ENCODE data around the gene NHS. TPM values are rescaled to one million over a fixed set of nuclear protein-coding genes. Genes with fewer than 3 reads are reported as not detected.
A peak's percentile ranks its signal among the peaks of the same experiment; 100 is the strongest.

The NHS gene
- total RNA-seq, 1 experiment from 2014 or later = 5.7 TPM

- intact Hi-C loops (cut with micrococcal nuclease) = no loop called here
- Histone ChIP-seq H3K27me3 (ENCODE audit: insufficient read depth, low read length) (no peaks in the 10 kb centered on the region), H3K9me2 (ENCODE audit: insufficient read depth) (no peaks in the 10 kb centered on the region), H3K4me2 (ENCODE audit: low read length) (no peak overlapping the region), H3K9ac (ENCODE audit: low read length) (no peak overlapping the region), H3K9me3 (ENCODE audit: control insufficient read depth in 1 of 2, insufficient read depth in 1 of 2, low read depth in 1 of 2, low read length in 2 of 2) (no peaks in the 10 kb centered on the region), H3K4me1 (ENCODE audit: control insufficient read depth in 1 of 2, insufficient read depth in 2 of 2, low read length in 2 of 2) (peaks cover 4 to 13% of the 10 kb centered on the region in 2 experiments; a peak in 2 of 4 replicates), H4K20me1 (ENCODE audit: insufficient read depth) (no peaks in the 10 kb centered on the region), H3K27ac (ENCODE audit: low read depth, low read length) (no peak overlapping the region), H3K79me2 (ENCODE audit: insufficient read depth, low read length) (no peaks in the 10 kb centered on the region), H3K36me3 (ENCODE audit: control insufficient read depth in 1 of 2, insufficient read depth in 2 of 2, low read length in 2 of 2) (no peaks in the 10 kb centered on the region), H3K4me3 (replicated peaks in 1 of 2; ENCODE audit: low read depth in 1 of 2, low read length in 2 of 2) (no peak overlapping the region), H2AFZ (ENCODE audit: low read depth, low read length, poor library complexity, severe bottlenecking) (no peak overlapping the region)
- POLR2A ChIA-PET = no interaction called here
- no TSS peak for BruUV-seq (replicated peaks)
- CTCF ChIA-PET = no interaction called here
- no peak for DNase-seq (ENCODE audit: low read depth, low spot score)
- no peak for TF ChIP-seq POLR2AphosphoS5 (IDR thresholded peaks at IDR 0.05; ENCODE audit: low read depth, low read length)
- no peak for TF ChIP-seq JUND (IDR thresholded peaks at IDR 0.05)
- TF ChIP-seq TCF7L2 (IDR thresholded peaks at IDR 0.05; ENCODE audit: borderline replicate concordance, extremely low read depth, insufficient read depth, insufficient read length) = peak; percentile 79
- RAD21 ChIA-PET (ENCODE audit: low non-redundant PET in 1 of 2, low total read pairs in 2 of 2, uncharacterized antibody in 2 of 2, unreplicated experiment in 2 of 2) = no interaction called here
- no peak for ATAC-seq
Observed at GRCh38 chrX:17613979-17614588, 239.1 kb downstream of the NHS start.

GRCh38 chrX:17616936-17617335, 241.9 kb downstream of the NHS start:
- Histone ChIP-seq H3K9me2 (ENCODE audit: insufficient read depth) (no peaks in the 10 kb centered on the region), H3K9me3 (ENCODE audit: control insufficient read depth in 1 of 2, insufficient read depth in 1 of 2, low read depth in 1 of 2, low read length in 2 of 2) (no peaks in the 10 kb centered on the region)
- ATAC-seq = no peak

More at GRCh38 chrX:17616936-17617335, 241.9 kb downstream of the NHS start:
- H3K79me2 ChIP-seq (ENCODE audit: insufficient read depth, low read length) = no peaks in the 10 kb centered on the region
- no peak overlapping the region for H2AFZ ChIP-seq (ENCODE audit: low read depth, low read length, poor library complexity, severe bottlenecking)
- ChIA-PET CTCF (no interaction called here), POLR2A (no interaction called here), RAD21 (ENCODE audit: low non-redundant PET in 1 of 2, low total read pairs in 2 of 2, uncharacterized antibody in 2 of 2, unreplicated experiment in 2 of 2) (no interaction called here)
- no peaks in the 10 kb centered on the region for H3K36me3 ChIP-seq (ENCODE audit: control insufficient read depth in 1 of 2, insufficient read depth in 2 of 2, low read length in 2 of 2)
- no peak overlapping the region for H3K4me3 ChIP-seq (replicated peaks in 1 of 2; ENCODE audit: low read depth in 1 of 2, low read length in 2 of 2)
- intact Hi-C loops (cut with micrococcal nuclease) = no loop called here
- no peaks in the 10 kb centered on the region for H4K20me1 ChIP-seq (ENCODE audit: insufficient read depth)
- H3K4me2 ChIP-seq (ENCODE audit: low read length) = no peak overlapping the region
- no peak overlapping the region for H3K27ac ChIP-seq (ENCODE audit: low read depth, low read length)
- no TSS peak for BruUV-seq (replicated peaks)
- no peak for TF ChIP-seq RAD21 (IDR thresholded peaks at IDR 0.05; ENCODE audit: low read depth)
- no peak for TF ChIP-seq ELF1 (IDR thresholded peaks at IDR 0.05; ENCODE audit: borderline replicate concordance, low read depth)
- TF ChIP-seq CTCF (IDR thresholded peaks at IDR 0.05 in 2 of 3, conservative IDR thresholded peaks at IDR 0.05 in 1 of 3; ENCODE audit: borderline replicate concordance in 1 of 3, insufficient read depth in 1 of 3, low read depth in 2 of 3, low read length in 2 of 3) = no peak
- TF ChIP-seq CBX3 (IDR thresholded peaks at IDR 0.05; ENCODE audit: low read depth) = no peak
- no peak for TF ChIP-seq POLR2AphosphoS5 (IDR thresholded peaks at IDR 0.05; ENCODE audit: low read depth, low read length)
- TF ChIP-seq POLR2A (IDR thresholded peaks at IDR 0.05; ENCODE audit: borderline replicate concordance, extremely low read depth, insufficient read depth, insufficient read length) = no peak
- no peak for TF ChIP-seq EZH2 (IDR thresholded peaks at IDR 0.05)
- no peak for TF ChIP-seq EZH2phosphoT487 (IDR thresholded peaks at IDR 0.05; ENCODE audit: borderline replicate concordance)
- TF ChIP-seq ZBTB33 (IDR thresholded peaks at IDR 0.05; ENCODE audit: extremely low read depth, insufficient replicate concordance, low read length) = no peak
- no peak for TF ChIP-seq TCF7L2 (IDR thresholded peaks at IDR 0.05; ENCODE audit: borderline replicate concordance, extremely low read depth, insufficient read depth, insufficient read length)
- TF ChIP-seq ATF3 (IDR thresholded peaks at IDR 0.05) = no peak
- DNase-seq (ENCODE audit: low read depth, low spot score) = no peak
- H3K27me3 ChIP-seq (ENCODE audit: insufficient read depth, low read length) = no peaks in the 10 kb centered on the region
- H3K9ac ChIP-seq (ENCODE audit: low read length) = no peak overlapping the region
- H3K4me1 ChIP-seq (ENCODE audit: control insufficient read depth in 1 of 2, insufficient read depth in 2 of 2, low read length in 2 of 2) = peaks cover 4 to 13% of the 10 kb centered on the region in 2 experiments; a peak in 2 of 4 replicates
